Adrenal gland (tissue), 5 donors: Measurements from ENCODE around the gene TPM1.

Source experiments
- CTCF ChIP-seq, 6 experiments: fragments of 450-650 bp in 4 of 6; fragments of 200-600 bp in 2 of 6; sonication (generic) in 1 of 6; IDR thresholded peaks; 1 replicate in 5 of 6; 2 replicates in 1 of 6; pipeline versions ENCODE4 v1.5.1 to v1.8.0; 2016 to 2021; ENCODE audit warnings: antibody characterized with exemption in 6 of 6, mild to moderate bottlenecking in 2 of 6, moderate library complexity in 1 of 6
- POLR2A ChIP-seq, 2 donors: fragments of 450-650 bp; IDR thresholded peaks; one replicate each; pipeline ENCODE4 v1.6.1; 2017; ENCODE audit warnings: antibody characterized with exemption in 2 of 2, mild to moderate bottlenecking in 2 of 2, moderate library complexity in 1 of 2
- donor health status: DM: no; HTN: no; CAD: no.

GRCh38 chr15:63086271-63086670 is 43.7 kb downstream of the TPM1 start:
- no peak for TF ChIP-seq CTCF (IDR thresholded peaks at IDR 0.05)
- TF ChIP-seq POLR2A (IDR thresholded peaks at IDR 0.05) = no peak
